NCI-H1694 treated with DMSO at 0.1 percent for 48 hours (cell line): Measurements from ENCODE around the gene HDDC3.
"Not testable (repeated sequence)": the region's sequence is repeated elsewhere in the genome, so short reads cannot be mapped to it uniquely, and the experiment has no call there.

Experiments
- DNase-seq: peaks from one replicate; lab custom pipeline; 2025; lab: John Stamatoyannopoulos, UW

Gene HDDC3

GRCh38 chr15:90909976-90910375 lies 22.4 kb downstream of the HDDC3 start:
- no peak for DNase-seq

DNA sequence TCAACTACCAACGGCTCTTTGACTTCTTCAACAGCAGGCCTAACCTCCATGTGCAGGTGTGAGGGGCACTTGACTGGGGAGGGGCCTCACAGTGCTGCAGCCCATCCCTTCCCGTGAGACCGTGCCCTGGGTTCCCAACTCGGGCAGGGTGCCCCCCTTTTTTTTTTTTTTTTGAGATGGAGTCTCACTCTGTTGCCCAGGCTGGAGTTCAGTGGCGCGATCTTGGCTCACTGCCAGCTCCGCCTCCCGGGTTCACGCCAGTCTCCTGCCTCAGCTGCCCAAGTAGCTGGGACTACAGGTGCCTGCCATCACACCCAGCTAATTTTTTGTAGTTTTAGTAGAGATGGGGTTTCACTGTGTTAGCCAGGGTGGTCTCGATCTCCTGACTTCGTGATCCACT lies 22.9 kb downstream of the HDDC3 start:
- DNase-seq: not testable (repeated sequence)

DNA sequence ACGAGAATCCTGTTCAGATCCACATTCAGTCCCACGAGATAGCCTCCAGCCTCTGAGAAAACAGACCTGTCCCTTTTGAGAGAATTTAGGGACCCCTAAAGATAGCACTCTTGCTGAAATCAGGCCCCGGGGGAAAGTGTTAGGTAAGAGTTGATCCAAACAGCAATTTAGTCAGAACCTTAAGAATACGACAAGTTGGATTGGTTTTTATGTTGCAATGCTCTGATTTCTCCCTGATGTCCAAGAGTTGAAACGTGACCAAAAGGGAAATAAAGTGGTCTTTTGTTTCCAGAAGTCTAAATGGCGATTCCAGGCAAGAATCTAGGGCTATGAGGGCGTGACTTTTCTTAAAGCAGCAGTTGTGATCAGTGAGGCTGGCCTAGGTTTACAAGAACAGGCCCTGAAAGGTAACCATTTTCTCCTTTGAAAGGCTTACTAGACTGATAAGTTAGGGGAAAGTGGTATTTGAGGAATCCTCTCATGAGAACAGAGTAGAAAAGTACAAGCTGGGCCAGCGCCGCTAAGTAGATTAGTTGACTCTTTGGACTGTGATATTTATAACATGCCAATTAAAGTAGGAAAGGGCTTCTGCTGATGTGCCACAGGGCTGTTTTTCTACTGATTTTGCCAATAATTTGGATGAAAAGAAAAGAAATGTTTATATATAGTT lies 24.4 kb downstream of the HDDC3 start:
- DNase-seq: no peak

DNA sequence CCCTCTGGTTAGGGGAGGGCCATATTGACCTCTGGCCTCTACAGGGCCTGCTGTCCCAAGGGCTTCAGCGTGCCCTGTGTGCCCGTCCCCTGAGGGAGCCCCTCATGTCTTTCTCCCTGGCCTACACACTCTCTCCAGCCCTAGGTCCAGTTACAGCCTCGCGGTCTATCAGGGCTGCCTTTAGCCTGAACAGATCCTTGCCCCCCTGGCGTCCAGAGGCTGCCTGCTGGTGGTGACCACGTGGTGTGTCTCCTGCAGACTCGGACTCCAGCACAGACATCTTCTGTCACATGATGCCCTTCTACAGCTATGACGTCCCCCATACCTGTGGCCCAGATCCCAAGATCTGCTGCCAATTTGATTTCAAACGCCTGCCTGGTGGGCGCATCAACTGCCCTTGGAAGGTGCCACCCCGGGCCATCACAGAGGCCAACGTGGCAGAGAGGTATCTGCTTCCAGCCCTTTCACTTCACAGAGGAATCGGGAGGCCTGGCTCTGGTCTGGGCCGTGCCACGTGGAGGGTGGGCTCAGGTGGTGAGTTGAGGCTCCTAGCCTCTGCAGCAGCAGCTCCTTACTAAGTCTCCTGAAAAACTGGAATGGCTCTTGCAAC lies 25.2 kb downstream of the HDDC3 start:
- DNase-seq: no peak

GRCh38 chr15:90906181-90906849 lies 26.0 kb downstream of the HDDC3 start:
- DNase-seq: no peak

DNA sequence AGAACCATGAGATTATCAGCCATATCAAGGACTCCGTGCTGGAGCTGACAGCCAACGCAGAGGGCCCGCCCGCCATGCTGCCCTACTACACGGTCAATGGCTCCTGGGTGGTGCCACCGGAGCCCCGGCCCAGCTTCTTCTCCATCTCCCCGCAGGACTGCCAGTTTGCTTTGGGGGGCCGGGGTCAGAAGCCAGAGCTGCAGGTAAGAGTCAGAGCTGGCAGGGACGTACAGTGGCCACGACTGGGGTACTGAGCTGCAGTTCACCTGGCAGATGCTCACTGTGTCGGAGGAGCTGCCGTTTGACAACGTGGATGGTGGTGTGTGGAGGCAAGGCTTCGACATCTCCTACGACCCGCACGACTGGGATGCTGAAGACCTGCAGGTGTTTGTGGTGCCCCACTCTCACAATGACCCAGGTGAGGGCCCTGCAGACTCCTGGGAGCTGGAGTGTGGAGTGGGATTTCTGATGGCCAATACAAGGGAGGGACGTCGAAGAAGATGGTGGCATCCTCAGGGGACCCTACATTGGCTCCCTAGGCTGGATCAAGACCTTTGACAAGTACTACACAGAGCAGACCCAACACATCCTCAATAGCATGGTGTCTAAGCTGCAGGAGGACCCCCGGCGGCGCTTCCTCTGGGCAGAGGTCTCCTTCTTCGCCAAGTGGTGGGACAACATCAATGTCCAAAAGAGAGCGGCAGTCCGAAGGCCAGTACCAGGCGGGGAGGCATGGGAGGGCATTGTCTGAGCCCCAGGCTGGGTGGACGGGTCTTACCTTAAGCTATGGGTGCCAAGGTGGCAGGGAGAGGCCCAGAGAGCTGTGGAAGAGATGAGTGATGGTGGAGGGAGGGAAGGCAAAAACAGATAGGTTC lies 26.8 kb downstream of the HDDC3 start:
- no peak for DNase-seq

- no peak for DNase-seq
Observed at GRCh38 chr15:90904746-90905145, 27.6 kb downstream of the HDDC3 start.

- no peak for DNase-seq
Observed at GRCh38 chr15:90903733-90904536, 28.4 kb downstream of the HDDC3 start.

DNA sequence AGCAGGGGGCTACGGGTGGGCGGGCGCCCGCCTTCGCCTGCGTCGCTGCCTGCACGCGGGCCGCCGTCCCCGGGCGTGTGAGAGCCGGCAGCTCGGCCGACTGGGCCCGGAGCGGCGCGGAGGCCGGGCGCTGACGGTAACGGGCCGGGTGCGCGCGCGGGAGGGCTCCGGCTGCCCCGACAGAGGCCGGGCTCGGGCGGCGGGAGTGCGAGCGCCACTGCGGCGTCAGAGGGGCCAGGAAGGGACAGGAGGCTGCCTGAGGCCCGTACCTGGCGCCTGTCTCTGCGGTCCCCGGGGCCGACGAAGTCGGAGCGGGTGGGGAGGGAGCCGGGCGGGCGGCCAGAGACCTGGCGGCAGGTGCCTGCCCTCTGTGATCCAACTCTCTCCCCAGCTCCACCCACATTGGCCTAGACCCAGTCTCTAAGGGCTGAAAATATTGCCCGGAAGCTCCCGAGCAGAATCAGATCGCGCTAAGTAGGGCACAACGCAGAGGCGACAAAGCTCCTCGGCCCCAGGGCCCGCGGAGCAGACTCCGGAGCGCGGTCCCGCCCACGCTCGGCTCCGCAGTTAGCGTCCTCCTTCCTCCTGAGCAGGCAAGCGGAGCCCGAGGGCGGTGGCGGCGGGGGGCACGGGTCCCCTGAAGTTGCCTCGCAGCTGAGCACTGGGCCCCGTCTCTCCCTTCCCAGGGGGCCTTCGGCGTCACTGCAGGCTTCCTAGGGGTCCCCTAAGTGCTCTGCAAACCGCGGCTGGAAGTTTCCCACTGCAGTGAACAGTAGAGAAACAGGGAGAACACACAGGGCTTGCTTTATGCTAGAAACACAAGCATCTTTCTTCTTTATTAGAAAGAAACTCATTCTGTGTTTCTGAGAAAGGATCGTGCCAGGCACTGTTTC lies 29.3 kb downstream of the HDDC3 start, which contains the start of gene MAN2A2:
MAN2A2 (plus strand) TSS at position 463 of the 893 bp plus-strand sequence. CDS start 906 bp downstream, outside the sequence.
- peak; percentile 19 for DNase-seq

DNA sequence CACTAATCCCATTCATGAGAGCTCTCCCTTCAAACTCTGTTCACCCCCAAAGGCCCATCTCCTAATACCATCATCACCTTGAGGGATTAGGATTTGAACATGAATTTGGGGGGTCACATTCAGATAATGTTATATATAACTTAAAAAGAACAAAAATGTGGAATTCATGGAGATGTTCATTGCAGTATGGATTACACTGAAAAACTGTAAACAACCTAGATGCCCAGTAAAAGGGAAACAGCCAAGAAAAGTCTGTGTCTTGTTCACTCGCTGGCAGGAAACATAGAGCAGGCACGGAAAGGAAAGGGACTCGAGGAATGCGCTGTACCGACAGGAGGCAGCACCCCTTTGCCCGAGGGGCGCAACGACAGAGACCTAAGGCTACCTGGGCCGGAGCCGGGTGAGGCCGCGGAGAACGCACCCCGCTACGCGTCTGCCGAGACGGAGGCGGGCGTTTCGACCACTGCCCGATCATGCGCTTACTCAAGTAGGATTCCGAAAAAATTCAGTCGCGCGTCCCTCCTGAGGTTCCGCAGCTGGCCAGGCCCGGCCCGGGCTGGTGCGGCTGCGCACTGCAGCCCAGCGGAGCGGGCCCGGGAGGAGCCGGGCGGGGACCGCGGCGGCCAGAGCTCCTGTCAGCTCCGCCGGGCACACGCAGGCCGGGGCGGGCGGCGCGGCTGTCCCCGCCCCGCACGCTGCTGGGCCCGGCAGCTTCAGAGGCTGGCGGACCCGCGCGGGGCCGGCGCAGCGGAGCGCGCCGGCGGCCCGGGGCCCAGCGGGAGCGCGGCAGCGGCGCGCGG lies 30.1 kb downstream of the HDDC3 start:
- peak; percentile 51 for DNase-seq

GRCh38 chr15:90901175-90902039 lies 30.9 kb downstream of the HDDC3 start:
- DNase-seq: no peak

DNA sequence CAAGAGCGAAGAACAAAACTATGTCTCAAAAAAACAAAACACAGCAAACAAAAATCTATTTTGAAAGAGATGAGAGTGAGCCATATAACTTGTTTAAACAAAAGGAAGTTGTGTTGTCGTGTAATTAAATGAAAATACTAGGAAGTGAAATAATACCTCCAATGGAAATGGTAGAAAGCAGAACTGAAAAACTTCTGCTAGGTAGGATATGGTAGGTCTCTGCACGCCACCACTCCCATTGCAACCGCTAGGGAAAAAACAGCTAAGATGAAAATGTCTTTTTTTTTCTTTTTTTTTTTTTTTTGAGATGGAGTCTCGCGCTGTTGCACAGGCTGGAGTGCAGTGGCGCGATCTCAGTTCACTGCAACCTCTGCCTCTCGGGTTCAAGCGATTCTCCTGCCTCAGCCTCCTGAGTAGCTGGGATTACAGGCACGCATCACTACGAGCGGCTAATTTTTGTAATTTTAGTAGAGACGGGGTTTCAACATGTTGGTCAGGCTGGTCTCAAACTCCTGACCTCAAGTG lies 35.2 kb downstream of the HDDC3 start:
- not testable (repeated sequence) for DNase-seq

GRCh38 chr15:90895571-90896117 lies 36.7 kb downstream of the HDDC3 start:
- peak; percentile 57 for DNase-seq

DNA sequence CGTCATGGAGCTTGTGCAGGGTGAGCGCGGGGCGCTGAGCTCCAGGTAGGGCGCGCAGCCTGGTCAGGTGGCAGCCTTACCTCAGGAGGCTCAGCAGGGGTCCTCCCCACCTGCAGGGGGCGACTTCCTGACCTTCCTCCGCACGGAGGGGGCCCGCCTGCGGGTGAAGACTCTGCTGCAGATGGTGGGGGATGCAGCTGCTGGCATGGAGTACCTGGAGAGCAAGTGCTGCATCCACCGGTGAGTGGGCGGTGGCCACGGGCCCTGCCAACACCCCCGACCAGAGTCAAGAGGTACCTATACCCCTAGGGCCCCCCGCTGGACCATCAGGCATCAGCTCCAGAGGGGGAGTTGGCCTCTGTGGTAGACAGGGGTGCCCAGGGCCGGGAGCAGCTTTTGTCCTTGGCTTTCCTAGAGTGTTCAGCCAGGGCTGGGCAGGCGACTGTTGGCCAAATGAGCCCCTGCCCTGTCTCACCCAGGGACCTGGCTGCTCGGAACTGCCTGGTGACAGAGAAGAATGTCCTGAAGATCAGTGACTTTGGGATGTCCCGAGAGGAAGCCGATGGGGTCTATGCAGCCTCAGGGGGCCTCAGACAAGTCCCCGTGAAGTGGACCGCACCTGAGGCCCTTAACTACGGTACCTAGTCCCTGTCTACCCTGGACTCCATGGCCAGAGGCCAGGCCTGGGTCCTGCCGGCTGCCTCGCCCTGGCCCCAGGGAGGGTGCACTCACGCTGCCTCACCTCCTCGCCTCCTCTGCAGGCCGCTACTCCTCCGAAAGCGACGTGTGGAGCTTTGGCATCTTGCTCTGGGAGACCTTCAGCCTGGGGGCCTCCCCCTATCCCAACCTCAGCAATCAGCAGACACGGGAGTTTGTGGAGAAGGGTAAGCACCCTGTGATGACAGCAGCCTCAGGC lies 38.9 kb downstream of the HDDC3 start:
- DNase-seq: peak; percentile 53

DNA sequence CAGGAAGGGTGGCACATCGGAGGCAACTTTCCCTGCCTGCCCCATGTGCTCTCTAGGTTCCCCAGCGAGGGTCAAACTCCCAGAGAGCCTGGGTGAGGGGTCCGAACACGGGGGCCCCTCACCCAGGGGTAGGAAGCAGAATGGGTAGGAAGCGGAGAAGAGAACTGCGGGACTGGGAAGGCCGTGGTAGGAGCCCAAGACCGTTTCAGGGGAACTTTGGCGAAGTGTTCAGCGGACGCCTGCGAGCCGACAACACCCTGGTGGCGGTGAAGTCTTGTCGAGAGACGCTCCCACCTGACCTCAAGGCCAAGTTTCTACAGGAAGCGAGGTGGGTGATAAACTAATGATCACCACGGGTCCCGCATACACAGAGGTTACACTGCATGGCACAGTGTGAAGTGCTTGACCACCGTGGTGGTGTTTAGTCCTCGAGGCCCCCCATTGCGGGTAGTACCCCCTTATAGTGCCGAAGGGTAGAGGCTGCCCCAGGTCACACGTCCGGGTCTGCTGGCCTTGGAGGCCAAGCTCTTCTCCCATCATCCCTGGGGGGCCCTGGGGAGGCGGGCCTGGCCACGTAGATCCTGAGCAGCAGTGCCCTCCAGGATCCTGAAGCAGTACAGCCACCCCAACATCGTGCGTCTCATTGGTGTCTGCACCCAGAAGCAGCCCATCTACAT lies 39.7 kb downstream of the HDDC3 start:
- no peak for DNase-seq

GRCh38 chr15:90892023-90892422 lies 40.3 kb downstream of the HDDC3 start:
- no peak for DNase-seq
